Stimulated activated CD4-positive, alpha-beta T cell treated with anti-CD3 and anti-CD28 coated beads, Interleukin-12 subunit alpha, Interleukin-12 subunit beta, amount 100 ng/mL, for 24 hours (primary cell): ENCODE measurements around the gene RBP4.

ENCODE experiments used
- DNase-seq, 2 experiments: peaks; one replicate each; pipeline ENCODE4 v3.0.0-alpha.2; 2020; ENCODE audit warnings: low read depth in 2 of 2

RBP4 gene

GRCh38 chr10:93596539-93596938 lies 4.5 kb downstream of the RBP4 start:
- no peak for DNase-seq

- no peak for DNase-seq
Observed at GRCh38 chr10:93595378-93596161, 5.5 kb downstream of the RBP4 start.

- no peak for DNase-seq
Observed at GRCh38 chr10:93594518-93594917, 6.5 kb downstream of the RBP4 start.

- DNase-seq = no peak
Observed at GRCh38 chr10:93593749-93594148, 7.3 kb downstream of the RBP4 start.

GRCh38 chr10:93593254-93593653 lies 7.8 kb downstream of the RBP4 start:
- DNase-seq = no peak

GRCh38 chr10:93591065-93591808 lies 9.8 kb downstream of the RBP4 start:
- DNase-seq = no peak

- DNase-seq = no peak
Observed at GRCh38 chr10:93590638-93591037, 10.4 kb downstream of the RBP4 start.

- DNase-seq = no peak
Observed at GRCh38 chr10:93589648-93590562, 11.1 kb downstream of the RBP4 start.

- no peak for DNase-seq
Observed at GRCh38 chr10:93584445-93584844, 16.6 kb downstream of the RBP4 start.

- DNase-seq = no peak
Observed at GRCh38 chr10:93580828-93581227, 20.2 kb downstream of the RBP4 start.

GRCh38 chr10:93579985-93580711 lies 20.9 kb downstream of the RBP4 start:
- DNase-seq = no peak

GRCh38 chr10:93579089-93579488 lies 21.9 kb downstream of the RBP4 start:
- no peak for DNase-seq

- no peak for DNase-seq
Observed at GRCh38 chr10:93577565-93577964, 23.5 kb downstream of the RBP4 start.

- DNase-seq = no peak
Observed at GRCh38 chr10:93576888-93577287, 24.1 kb downstream of the RBP4 start.

- no peak for DNase-seq
Observed at GRCh38 chr10:93573924-93574323, 27.1 kb downstream of the RBP4 start.

- DNase-seq = no peak
Observed at GRCh38 chr10:93573051-93573909, 27.8 kb downstream of the RBP4 start.

GRCh38 chr10:93572606-93573005 lies 28.4 kb downstream of the RBP4 start:
- DNase-seq = no peak

- no peak for DNase-seq
Observed at GRCh38 chr10:93570383-93570782, 30.7 kb downstream of the RBP4 start.

- DNase-seq = no peak
Observed at GRCh38 chr10:93568105-93568390, 33.0 kb downstream of the RBP4 start.

GRCh38 chr10:93567277-93568104 lies 33.5 kb downstream of the RBP4 start:
- DNase-seq = no peak
